ENCODE data around the gene GCH1.

DNA sequence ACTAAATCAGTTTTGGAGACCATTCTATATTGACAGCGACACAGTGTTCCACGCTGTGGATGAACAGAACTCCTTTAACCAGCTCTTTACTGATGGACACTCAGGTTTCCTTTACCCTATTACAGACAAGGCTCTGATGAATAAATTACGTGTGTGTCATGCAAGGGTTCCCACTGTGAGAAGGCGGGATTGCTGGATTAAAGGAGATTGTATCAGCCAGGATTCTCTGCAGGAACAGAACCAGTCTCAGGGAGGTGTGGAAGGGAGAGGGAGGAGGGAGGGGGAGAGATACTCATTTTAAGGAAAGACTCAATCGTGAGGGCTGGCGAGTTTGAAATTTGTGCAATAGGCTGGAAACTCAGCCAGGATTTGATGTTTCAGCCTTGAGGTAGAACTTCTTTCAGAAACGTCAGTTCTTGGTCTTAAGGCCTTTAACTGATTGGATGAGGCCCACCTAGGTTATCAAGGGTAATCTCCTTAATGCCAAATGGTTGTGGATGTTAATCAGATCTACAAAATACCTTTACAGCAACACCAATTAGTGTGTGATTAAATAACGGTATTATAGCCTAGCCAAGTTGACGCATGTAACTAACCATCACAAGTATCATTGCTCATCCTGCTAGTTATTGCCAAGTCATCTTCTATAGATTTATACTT, 104.0 kb downstream of the GCH1 start:
- TF ChIP-seq POLR2A (IDR thresholded peaks at IDR 0.05; ENCODE audit: low read length) (no peak), KDM5A (IDR thresholded peaks at IDR 0.05) (no peak), SREBF2 (IDR thresholded peaks at IDR 0.05) (no peak), ESRRA (IDR thresholded peaks at IDR 0.05; ENCODE audit: borderline replicate concordance, low read length) (no peak), ZSCAN20 (CRISPR knock-in tag; IDR thresholded peaks at IDR 0.05) (no peak), CHD2 (IDR thresholded peaks at IDR 0.05; ENCODE audit: low read length, partially characterized antibody) (no peak), KDM1A (IDR thresholded peaks at IDR 0.05; ENCODE audit: low read depth) (no peak), RNF2 (IDR thresholded peaks at IDR 0.05; ENCODE audit: borderline replicate concordance, low read depth) (no peak), EP300 (IDR thresholded peaks at IDR 0.05) (no peak), MAFK (IDR thresholded peaks at IDR 0.05; ENCODE audit: partially characterized antibody) (peak; percentile 11)
- TF ChIP-seq, protein P1, sequence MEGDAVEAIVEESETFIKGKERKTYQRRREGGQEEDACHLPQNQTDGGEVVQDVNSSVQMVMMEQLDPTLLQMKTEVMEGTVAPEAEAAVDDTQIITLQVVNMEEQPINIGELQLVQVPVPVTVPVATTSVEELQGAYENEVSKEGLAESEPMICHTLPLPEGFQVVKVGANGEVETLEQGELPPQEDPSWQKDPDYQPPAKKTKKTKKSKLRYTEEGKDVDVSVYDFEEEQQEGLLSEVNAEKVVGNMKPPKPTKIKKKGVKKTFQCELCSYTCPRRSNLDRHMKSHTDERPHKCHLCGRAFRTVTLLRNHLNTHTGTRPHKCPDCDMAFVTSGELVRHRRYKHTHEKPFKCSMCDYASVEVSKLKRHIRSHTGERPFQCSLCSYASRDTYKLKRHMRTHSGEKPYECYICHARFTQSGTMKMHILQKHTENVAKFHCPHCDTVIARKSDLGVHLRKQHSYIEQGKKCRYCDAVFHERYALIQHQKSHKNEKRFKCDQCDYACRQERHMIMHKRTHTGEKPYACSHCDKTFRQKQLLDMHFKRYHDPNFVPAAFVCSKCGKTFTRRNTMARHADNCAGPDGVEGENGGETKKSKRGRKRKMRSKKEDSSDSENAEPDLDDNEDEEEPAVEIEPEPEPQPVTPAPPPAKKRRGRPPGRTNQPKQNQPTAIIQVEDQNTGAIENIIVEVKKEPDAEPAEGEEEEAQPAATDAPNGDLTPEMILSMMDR (IDR thresholded peaks at IDR 0.05): no peak
- TF ChIP-seq, protein P2, sequence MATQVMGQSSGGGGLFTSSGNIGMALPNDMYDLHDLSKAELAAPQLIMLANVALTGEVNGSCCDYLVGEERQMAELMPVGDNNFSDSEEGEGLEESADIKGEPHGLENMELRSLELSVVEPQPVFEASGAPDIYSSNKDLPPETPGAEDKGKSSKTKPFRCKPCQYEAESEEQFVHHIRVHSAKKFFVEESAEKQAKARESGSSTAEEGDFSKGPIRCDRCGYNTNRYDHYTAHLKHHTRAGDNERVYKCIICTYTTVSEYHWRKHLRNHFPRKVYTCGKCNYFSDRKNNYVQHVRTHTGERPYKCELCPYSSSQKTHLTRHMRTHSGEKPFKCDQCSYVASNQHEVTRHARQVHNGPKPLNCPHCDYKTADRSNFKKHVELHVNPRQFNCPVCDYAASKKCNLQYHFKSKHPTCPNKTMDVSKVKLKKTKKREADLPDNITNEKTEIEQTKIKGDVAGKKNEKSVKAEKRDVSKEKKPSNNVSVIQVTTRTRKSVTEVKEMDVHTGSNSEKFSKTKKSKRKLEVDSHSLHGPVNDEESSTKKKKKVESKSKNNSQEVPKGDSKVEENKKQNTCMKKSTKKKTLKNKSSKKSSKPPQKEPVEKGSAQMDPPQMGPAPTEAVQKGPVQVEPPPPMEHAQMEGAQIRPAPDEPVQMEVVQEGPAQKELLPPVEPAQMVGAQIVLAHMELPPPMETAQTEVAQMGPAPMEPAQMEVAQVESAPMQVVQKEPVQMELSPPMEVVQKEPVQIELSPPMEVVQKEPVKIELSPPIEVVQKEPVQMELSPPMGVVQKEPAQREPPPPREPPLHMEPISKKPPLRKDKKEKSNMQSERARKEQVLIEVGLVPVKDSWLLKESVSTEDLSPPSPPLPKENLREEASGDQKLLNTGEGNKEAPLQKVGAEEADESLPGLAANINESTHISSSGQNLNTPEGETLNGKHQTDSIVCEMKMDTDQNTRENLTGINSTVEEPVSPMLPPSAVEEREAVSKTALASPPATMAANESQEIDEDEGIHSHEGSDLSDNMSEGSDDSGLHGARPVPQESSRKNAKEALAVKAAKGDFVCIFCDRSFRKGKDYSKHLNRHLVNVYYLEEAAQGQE (IDR thresholded peaks at IDR 0.05): no peak
- TF ChIP-seq, protein P3, sequence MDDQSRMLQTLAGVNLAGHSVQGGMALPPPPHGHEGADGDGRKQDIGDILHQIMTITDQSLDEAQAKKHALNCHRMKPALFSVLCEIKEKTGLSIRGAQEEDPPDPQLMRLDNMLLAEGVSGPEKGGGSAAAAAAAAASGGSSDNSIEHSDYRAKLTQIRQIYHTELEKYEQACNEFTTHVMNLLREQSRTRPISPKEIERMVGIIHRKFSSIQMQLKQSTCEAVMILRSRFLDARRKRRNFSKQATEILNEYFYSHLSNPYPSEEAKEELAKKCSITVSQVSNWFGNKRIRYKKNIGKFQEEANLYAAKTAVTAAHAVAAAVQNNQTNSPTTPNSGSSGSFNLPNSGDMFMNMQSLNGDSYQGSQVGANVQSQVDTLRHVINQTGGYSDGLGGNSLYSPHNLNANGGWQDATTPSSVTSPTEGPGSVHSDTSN (IDR thresholded peaks at IDR 0.05): no peak
- TF ChIP-seq, protein P4, sequence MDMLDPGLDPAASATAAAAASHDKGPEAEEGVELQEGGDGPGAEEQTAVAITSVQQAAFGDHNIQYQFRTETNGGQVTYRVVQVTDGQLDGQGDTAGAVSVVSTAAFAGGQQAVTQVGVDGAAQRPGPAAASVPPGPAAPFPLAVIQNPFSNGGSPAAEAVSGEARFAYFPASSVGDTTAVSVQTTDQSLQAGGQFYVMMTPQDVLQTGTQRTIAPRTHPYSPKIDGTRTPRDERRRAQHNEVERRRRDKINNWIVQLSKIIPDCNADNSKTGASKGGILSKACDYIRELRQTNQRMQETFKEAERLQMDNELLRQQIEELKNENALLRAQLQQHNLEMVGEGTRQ (IDR thresholded peaks at IDR 0.05): no peak

Data from A549 (cell line).